HepG2 (cell line): Measurements from ENCODE around the gene HSPA1B. TPM values are rescaled to one million over a fixed set of nuclear protein-coding genes. Genes with fewer than 3 reads are reported as not detected.

Experiments used
- DPF2 ChIP-seq: sonication (generic); formaldehyde crosslinking; IDR thresholded peaks from 2 replicates; pipeline ENCODE4 v1.4.0; 2020; ENCODE audit warnings: mild to moderate bottlenecking, low read depth, missing genetic modification reagents, borderline replicate concordance
- KDM3A ChIP-seq: IDR thresholded peaks from 2 replicates; pipeline ENCODE4 v1.6.1; 2018; ENCODE audit warnings: low read depth, missing compliant biosample characterization
- YY1 ChIP-seq: IDR thresholded peaks from 2 replicates; pipeline ENCODE4 v1.6.1; 2011; ENCODE audit warnings: low read length, low read depth, moderate library complexity, mild to moderate bottlenecking; ENCODE audit not compliant: insufficient read depth, insufficient replicate concordance
- polyA plus RNA-seq, 8 experiments: library from polyadenylated mRNA; depleted of rRNA in 3 of 8; stranded (reverse) in 7 of 8; unstranded in 1 of 8; fragments of >200 nt; fragmentation: Illumina TruSeq in 4 of 8; extraction: Trizol in 4 of 8; gene quantifications; 2 replicates each; pipeline versions ENCODE4 v1.2.1 to v1.2.3, GENCODE V29; 2011 to 2016; ENCODE audit warnings: low read depth in 4 of 8, missing spikeins in 1 of 8, mixed read lengths in 1 of 8; ENCODE audit not compliant: insufficient read depth in 1 of 8
- total RNA-seq, 5 experiments: library from RNA; depleted of rRNA; stranded (reverse); fragments of >200 nt; fragmentation: Illumina TruSeq; extraction: Trizol; gene quantifications; 2 replicates each; pipeline ENCODE4 v1.2.3, GENCODE V29; 2016; ENCODE audit warnings: low read depth in 1 of 5
- TF ChIP-seq, protein P1 (sequence below): IDR thresholded peaks from 2 replicates; pipeline ENCODE4 v1.4.0; 2020; ENCODE audit warnings: mild to moderate bottlenecking, missing genetic modification reagents
- TF ChIP-seq, protein P2 (sequence below): sonication (generic); formaldehyde crosslinking; IDR thresholded peaks from 2 replicates; pipeline ENCODE4 v1.5.0; 2020; ENCODE audit warnings: mild to moderate bottlenecking, missing genetic modification reagents, borderline replicate concordance
- TF ChIP-seq, protein P3 (sequence below): sonication (generic); formaldehyde crosslinking; IDR thresholded peaks from 2 replicates; pipeline ENCODE4 v1.4.0; 2020; ENCODE audit warnings: mild to moderate bottlenecking, missing genetic modification reagents, borderline replicate concordance

HSPA1B gene
- total and polyA plus RNA-seq, 2 of the 13 experiments (the other 11 are each of a cell fraction or from before 2014, with no cell fraction given): 26.0 to 186 TPM

DNA sequence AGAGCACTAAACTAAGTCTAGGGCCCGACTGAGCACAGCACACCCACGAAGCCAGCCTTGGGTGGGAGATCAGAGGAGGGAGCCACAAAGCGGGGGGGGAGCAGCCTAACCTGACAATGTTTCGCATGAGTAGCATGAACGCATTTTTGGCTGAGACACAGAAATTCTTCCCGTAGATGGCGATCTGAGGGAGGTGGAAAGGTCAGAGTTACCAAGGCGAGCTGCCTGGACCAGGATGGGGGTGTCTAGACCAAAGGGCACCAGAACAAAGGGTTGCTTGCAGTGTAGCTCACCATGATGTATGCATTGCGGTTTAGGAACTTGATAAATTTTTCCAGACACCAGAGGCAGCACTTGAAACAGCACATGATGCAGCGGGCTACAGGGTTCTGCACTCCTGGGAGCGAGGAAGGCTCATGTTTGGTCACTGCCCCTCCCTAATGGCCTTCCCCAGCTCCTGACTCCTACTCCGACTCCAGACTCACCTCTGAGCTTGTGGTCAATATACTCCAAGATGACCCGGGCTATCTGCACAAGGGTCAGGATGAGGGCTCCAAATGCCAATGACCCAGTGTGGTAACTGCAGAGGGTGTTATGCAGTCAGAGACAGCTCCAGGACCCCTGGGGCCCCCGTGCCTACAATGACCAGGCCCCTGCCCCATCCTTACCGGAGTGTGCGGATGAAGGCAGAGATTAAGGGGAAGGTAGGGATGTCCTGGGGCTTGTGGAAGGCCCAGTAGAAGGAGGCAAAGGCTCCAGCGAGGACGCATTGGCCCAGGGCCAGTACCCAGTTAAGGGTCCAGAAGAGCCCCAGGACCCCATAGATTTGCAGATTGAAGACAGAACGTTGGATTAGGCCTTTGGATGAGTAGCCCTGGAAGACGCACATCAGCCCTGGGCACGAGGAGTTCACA, 37.9 kb downstream of the HSPA1B start (continued):
- TF ChIP-seq, protein P1, sequence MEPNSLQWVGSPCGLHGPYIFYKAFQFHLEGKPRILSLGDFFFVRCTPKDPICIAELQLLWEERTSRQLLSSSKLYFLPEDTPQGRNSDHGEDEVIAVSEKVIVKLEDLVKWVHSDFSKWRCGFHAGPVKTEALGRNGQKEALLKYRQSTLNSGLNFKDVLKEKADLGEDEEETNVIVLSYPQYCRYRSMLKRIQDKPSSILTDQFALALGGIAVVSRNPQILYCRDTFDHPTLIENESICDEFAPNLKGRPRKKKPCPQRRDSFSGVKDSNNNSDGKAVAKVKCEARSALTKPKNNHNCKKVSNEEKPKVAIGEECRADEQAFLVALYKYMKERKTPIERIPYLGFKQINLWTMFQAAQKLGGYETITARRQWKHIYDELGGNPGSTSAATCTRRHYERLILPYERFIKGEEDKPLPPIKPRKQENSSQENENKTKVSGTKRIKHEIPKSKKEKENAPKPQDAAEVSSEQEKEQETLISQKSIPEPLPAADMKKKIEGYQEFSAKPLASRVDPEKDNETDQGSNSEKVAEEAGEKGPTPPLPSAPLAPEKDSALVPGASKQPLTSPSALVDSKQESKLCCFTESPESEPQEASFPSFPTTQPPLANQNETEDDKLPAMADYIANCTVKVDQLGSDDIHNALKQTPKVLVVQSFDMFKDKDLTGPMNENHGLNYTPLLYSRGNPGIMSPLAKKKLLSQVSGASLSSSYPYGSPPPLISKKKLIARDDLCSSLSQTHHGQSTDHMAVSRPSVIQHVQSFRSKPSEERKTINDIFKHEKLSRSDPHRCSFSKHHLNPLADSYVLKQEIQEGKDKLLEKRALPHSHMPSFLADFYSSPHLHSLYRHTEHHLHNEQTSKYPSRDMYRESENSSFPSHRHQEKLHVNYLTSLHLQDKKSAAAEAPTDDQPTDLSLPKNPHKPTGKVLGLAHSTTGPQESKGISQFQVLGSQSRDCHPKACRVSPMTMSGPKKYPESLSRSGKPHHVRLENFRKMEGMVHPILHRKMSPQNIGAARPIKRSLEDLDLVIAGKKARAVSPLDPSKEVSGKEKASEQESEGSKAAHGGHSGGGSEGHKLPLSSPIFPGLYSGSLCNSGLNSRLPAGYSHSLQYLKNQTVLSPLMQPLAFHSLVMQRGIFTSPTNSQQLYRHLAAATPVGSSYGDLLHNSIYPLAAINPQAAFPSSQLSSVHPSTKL: peak; percentile 96
- no peak for TF ChIP-seq KDM3A
- TF ChIP-seq, protein P2, sequence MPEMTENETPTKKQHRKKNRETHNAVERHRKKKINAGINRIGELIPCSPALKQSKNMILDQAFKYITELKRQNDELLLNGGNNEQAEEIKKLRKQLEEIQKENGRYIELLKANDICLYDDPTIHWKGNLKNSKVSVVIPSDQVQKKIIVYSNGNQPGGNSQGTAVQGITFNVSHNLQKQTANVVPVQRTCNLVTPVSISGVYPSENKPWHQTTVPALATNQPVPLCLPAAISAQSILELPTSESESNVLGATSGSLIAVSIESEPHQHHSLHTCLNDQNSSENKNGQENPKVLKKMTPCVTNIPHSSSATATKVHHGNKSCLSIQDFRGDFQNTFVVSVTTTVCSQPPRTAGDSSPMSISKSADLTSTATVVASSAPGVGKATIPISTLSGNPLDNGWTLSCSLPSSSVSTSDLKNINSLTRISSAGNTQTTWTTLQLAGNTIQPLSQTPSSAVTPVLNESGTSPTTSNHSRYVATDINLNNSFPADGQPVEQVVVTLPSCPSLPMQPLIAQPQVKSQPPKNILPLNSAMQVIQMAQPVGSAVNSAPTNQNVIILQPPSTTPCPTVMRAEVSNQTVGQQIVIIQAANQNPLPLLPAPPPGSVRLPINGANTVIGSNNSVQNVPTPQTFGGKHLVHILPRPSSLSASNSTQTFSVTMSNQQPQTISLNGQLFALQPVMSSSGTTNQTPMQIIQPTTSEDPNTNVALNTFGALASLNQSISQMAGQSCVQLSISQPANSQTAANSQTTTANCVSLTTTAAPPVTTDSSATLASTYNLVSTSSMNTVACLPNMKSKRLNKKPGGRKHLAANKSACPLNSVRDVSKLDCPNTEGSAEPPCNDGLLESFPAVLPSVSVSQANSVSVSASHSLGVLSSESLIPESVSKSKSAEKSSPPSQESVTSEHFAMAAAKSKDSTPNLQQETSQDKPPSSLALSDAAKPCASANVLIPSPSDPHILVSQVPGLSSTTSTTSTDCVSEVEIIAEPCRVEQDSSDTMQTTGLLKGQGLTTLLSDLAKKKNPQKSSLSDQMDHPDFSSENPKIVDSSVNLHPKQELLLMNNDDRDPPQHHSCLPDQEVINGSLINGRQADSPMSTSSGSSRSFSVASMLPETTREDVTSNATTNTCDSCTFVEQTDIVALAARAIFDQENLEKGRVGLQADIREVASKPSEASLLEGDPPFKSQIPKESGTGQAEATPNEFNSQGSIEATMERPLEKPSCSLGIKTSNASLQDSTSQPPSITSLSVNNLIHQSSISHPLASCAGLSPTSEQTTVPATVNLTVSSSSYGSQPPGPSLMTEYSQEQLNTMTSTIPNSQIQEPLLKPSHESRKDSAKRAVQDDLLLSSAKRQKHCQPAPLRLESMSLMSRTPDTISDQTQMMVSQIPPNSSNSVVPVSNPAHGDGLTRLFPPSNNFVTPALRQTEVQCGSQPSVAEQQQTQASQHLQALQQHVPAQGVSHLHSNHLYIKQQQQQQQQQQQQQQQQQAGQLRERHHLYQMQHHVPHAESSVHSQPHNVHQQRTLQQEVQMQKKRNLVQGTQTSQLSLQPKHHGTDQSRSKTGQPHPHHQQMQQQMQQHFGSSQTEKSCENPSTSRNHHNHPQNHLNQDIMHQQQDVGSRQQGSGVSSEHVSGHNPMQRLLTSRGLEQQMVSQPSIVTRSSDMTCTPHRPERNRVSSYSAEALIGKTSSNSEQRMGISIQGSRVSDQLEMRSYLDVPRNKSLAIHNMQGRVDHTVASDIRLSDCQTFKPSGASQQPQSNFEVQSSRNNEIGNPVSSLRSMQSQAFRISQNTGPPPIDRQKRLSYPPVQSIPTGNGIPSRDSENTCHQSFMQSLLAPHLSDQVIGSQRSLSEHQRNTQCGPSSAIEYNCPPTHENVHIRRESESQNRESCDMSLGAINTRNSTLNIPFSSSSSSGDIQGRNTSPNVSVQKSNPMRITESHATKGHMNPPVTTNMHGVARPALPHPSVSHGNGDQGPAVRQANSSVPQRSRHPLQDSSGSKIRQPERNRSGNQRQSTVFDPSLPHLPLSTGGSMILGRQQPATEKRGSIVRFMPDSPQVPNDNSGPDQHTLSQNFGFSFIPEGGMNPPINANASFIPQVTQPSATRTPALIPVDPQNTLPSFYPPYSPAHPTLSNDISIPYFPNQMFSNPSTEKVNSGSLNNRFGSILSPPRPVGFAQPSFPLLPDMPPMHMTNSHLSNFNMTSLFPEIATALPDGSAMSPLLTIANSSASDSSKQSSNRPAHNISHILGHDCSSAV (CRISPR knock-in tag): no peak
- TF ChIP-seq, protein P3, sequence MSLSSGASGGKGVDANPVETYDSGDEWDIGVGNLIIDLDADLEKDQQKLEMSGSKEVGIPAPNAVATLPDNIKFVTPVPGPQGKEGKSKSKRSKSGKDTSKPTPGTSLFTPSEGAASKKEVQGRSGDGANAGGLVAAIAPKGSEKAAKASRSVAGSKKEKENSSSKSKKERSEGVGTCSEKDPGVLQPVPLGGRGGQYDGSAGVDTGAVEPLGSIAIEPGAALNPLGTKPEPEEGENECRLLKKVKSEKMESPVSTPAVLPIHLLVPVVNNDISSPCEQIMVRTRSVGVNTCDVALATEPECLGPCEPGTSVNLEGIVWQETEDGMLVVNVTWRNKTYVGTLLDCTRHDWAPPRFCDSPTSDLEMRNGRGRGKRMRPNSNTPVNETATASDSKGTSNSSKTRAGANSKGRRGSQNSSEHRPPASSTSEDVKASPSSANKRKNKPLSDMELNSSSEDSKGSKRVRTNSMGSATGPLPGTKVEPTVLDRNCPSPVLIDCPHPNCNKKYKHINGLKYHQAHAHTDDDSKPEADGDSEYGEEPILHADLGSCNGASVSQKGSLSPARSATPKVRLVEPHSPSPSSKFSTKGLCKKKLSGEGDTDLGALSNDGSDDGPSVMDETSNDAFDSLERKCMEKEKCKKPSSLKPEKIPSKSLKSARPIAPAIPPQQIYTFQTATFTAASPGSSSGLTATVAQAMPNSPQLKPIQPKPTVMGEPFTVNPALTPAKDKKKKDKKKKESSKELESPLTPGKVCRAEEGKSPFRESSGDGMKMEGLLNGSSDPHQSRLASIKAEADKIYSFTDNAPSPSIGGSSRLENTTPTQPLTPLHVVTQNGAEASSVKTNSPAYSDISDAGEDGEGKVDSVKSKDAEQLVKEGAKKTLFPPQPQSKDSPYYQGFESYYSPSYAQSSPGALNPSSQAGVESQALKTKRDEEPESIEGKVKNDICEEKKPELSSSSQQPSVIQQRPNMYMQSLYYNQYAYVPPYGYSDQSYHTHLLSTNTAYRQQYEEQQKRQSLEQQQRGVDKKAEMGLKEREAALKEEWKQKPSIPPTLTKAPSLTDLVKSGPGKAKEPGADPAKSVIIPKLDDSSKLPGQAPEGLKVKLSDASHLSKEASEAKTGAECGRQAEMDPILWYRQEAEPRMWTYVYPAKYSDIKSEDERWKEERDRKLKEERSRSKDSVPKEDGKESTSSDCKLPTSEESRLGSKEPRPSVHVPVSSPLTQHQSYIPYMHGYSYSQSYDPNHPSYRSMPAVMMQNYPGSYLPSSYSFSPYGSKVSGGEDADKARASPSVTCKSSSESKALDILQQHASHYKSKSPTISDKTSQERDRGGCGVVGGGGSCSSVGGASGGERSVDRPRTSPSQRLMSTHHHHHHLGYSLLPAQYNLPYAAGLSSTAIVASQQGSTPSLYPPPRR (CRISPR knock-in tag): peak; percentile 90
- no peak for TF ChIP-seq DPF2 (CRISPR knock-in tag)
- peak; percentile 70 for TF ChIP-seq YY1
